DND-41 (cell line): ENCODE data around the gene DCAF8L2.

Experiments used
- CTCF ChIP-seq: IDR thresholded peaks from 2 replicates; pipeline ENCODE4 v1.5.1; 2012; ENCODE audit warnings: borderline replicate concordance, low read length, moderate library complexity, mild to moderate bottlenecking; ENCODE audit not compliant: poor library complexity, severe bottlenecking; ENCODE audit errors: extremely low read depth
- EZH2 ChIP-seq: IDR thresholded peaks from 3 replicates; pipeline ENCODE4 v1.6.1; 2012; ENCODE audit warnings: borderline replicate concordance, low read depth, mild to moderate bottlenecking, moderate library complexity, low read length, inconsistent platforms; ENCODE audit not compliant: severe bottlenecking

- no peak for TF ChIP-seq CTCF
- TF ChIP-seq EZH2 = no peak
Observed at GRCh38 chrX:27797575-27797974, 207.4 kb downstream of the DCAF8L2 start.
